Measurements from ENCODE around the gene EWSR1. TPM values are rescaled to one million over a fixed set of nuclear protein-coding genes. Genes with fewer than 3 reads are reported as not detected.

Gene EWSR1
- total RNA-seq, 1 donor from 2014 or later: 284 TPM

DNA sequence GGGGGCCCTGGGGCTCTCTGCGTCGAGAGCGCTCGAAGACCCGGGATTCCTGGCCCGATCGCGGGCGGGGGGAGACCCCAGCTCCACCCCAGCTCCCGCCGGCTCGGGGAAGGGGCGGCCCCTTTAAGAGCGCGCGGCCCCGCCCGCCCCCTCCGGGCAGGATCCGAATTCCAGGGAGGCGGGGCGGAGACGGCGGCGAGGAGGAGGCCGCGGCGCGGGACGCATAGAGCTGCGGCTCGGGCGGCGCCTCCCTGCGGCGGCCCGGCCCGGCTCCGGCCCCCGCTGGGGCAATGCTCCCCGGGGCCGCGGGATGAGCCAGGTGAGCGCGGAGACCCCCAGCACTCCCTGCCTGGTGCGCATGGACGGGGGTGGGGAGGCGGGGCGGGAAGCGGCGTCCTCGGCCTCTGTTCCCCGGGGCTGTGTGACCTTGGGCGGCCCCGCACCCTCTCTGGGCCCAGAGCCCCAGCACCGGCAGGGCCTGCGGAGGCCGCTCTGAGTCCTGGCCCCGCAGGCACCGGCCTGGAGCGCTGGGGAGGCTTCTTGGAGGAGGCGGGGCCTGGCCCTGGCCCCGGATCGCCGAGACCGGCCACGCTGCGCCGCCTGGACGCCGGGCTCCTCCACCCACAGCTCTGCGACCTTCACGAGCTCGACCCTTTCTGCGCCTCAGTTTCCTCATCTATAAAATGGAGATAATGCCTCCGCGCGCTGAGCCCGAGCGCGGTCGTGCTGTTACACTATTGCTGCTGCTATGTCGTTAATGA lies 38.9 kb downstream of the EWSR1 start:
- peak; percentile 74 for DNase-seq (ENCODE audit: low spot score)

DNA sequence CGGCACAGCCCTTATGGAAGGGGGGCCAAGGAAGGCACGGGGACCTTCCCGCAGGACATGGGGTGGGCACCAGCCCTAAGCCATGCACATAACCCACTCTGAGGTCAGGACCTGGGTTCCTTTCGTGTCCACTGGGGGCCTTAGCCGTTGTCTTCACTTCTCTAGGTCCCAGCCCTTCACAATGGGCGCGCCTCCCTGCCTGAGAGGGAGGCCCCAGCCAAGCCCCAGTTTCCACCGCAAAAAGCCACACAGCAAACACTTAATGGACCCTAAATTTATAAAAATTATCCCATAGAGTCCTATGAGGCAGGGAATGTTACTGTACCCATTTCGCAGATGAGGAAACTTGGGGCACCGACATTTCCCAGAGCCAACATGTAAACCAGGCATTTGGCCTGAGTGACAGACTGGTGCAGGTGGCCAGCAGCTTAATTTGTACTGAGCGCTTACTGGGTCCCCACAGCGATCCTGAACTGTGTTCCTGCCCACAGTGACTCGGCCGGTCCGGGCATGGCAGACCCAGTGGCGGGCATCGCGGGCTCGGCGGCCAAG lies 39.6 kb downstream of the EWSR1 start:
- DNase-seq (ENCODE audit: low spot score): no peak

DNA sequence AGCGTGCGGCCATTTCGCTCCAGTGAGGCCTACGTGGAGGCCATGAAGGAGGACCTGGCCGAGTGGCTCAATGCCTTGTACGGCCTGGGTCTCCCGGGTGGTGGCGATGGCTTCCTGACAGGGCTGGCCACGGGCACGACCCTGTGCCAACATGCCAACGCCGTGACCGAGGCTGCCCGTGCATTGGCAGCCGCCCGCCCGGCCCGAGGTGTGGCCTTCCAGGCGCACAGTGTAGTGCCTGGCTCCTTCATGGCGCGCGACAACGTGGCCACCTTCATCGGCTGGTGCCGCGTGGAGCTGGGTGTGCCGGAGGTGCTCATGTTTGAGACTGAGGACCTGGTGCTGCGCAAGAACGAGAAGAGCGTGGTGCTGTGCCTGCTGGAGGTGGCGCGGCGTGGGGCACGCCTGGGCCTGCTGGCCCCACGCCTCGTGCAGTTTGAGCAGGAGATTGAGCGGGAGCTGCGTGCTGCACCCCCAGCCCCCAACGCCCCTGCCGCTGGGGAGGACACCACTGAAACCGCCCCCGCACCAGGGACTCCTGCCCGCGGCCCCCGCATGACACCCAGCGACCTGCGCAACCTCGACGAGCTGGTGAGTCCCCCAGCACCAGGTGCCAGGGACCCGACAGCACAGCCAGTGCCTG lies 40.2 kb downstream of the EWSR1 start:
- no peak for DNase-seq (ENCODE audit: low spot score)

DNA sequence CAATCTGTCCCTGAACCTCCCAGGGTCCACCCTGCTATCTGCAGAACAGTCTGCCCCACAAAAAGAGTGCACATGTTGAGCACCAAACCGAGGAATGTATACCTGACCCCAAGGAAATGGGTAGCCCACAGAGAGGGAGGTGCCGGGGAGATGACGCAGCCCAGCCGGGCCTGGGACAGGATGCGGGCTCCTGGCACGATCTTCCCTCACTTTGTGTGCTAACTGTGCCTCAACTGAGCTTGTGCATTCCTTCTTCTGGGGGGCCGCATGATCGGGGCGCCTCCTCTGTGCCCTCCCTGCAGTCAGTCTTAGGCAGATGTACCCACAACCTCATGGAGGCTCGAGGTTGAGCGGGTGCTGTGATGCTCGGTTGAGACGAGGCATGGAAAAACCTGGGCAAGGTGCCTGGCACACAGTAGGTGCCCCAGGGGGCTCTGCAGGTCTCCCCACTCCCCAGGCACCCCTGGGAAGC lies 40.8 kb downstream of the EWSR1 start:
- no peak for DNase-seq (ENCODE audit: low spot score)

DNA sequence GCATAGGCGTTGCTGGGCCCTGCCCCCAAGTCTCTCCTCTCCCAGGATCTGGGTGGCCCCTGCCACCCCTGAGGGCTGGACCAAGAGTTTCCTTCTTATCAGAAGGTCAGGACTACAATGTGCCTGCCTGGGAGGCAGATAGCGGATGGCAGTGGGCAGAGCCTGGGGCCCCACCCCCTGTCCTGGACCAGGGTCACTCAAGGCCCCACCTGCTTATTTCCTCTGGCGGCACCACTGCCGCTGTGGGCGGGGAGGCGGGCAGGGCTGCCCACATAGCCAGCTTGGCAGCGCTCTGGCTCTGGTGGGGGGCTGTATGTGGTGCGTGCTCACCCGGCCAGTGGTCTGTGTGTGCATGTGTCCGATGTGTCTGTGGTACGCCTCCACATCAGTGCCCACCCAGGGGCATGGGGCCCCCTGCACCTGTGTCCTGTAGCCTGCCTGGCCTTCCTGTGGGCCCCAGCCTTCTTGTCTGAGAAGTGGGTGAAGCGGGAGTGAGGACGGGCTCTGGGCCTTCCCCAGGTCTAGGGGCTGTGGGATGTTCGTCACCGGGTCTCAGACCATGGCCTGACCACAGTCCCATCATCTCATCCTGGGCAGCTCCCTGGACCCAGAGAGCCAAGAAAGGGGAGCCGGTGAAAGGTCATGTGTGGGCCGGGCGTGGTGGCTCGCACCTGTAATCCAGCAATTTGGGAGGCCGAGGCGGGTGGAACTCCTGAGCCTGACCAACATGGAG lies 41.4 kb downstream of the EWSR1 start:
- no peak for DNase-seq (ENCODE audit: low spot score)

DNA sequence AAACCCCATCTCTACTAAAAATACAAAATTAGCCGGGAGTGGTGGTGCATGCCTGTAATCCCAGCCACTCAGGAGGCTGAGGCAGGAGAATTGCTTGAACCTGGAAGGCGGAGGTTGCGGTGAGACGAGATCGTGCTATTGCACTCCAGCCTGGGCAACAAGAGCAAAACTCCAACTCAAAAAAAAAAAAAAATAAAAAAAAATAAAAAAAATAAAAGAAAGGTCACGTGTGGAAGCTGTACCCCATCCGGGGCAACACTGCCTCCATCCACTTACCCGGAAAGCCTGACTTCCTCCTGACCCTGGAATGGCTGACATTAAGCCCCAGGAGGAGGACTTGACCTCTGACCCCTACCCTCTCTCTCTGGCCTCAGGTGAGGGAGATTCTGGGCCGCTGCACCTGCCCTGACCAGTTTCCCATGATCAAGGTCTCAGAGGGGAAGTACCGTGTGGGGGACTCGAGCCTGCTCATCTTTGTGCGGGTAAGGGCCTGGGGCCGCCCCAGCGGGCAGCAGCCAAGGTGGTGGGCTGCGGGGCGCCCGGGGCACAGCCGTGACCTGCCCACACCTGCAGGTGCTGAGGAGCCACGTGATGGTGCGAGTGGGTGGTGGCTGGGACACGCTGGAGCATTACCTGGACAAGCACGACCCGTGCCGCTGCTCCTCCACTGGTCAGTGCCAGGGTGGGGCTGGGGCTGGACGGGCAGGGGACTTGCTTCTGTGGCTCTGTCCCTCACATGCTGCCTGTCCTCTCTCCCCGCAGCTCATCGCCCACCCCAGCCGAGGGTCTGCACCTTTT lies 42.2 kb downstream of the EWSR1 start:
- DNase-seq (ENCODE audit: low spot score): no peak

DNA sequence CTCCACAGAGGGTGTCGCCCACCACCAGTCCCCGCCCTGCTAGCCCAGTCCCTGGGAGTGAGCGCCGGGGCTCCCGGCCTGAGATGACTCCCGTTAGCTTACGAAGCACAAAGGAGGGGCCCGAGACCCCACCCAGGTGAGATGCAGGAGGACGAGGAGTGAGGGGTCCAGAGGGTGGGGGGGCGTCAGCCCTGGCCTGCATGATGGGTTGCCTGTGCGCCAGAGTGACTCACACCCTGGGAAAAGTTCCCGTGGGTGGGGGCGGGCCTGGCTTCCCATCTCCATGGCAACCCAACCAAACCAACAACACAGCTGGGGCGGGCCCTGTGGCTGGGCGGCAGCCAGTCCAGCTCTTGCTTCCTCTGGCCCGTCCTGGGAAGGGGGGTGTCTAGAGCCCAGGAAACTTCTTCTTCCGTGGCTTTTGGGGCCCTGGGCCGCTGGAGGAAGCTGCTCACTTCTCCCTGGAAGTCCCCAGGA lies 42.8 kb downstream of the EWSR1 start:
- peak; percentile 98 for DNase-seq (ENCODE audit: low spot score)

DNA sequence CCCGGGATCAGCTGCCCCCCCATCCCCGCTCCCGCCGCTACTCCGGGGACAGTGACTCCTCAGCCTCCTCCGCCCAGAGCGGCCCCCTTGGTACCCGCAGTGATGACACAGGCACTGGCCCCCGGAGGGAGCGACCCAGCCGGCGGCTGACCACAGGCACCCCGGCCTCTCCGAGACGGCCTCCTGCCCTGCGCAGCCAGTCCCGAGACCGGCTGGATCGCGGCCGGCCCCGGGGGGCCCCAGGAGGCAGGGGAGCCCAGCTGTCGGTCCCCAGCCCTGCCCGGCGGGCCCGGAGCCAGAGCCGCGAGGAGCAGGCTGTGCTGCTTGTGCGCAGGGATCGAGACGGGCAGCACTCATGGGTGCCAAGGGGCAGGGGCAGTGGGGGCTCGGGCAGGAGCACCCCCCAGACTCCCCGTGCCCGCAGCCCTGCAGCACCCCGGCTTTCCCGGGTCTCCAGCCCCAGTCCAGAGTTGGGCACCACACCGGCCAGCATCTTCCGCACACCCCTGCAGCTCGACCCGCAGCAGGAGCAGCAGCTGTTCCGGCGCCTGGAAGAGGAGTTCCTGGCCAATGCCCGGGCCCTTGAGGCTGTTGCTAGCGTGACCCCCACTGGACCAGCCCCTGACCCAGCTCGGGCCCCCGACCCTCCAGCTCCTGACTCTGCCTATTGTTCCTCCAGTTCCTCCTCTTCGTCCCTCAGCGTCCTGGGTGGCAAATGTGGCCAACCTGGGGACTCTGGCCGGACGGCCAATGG lies 43.6 kb downstream of the EWSR1 start:
- no peak for DNase-seq (ENCODE audit: low spot score)

DNA sequence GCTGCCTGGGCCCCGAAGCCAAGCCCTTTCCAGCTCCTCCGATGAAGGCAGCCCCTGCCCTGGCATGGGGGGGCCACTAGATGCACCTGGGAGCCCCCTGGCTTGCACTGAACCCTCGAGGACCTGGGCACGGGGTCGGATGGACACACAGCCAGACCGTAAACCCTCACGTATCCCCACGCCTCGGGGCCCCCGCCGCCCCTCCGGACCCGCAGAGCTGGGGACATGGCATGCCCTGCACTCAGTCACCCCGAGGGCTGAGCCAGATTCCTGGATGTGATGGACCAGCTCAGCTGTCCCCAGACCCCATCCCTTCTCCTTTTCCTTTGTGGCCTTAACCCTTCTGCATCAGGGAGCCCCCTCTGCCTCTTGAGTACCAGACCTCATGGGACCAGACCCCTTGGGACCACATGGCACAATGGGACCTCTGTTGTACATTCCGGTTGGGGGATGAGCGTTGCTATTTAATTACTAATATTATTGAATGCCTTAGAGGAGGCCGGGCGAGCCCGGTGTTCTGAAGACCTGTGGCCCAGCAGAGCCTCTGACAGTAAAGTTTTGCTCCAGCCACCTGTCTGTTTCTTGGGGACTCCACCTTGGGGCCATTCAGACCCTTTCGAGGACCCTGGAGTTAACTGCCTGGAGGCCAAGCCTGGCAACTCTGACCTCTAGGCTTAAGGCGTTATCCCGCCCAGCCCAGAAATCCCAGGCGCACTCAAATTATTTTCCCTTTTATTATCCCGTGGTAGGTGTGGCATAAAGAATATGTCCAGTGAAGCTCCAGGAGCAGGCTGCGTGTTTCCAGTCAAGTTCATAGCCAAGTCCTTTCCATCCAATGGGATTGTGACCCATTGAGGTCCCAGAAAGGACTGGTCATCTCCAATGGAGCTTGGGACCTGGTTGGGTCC lies 44.4 kb downstream of the EWSR1 start:
- DNase-seq (ENCODE audit: low spot score): no peak

DNA sequence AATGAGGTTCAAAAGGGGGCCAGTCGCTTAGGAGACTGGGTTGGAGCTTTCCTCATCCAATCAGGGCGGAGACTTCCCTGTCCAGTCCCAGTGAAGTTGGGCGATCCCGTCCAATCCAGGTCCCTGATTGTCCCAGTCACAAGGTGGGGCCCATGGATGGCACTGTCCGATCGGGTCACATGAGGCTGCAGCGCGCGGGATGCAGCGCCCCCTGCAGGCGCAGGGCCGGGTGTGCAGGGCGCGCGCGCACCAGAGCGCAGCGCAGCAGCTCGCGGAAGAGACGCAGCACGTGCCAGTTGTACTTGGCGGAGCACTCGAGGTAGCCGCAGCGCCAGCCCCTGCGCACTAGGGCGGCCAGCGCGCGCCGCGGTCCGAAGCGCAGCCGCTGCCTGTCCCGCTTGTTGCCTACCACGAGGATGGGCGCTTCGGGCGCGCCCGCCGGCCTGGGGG lies 45.1 kb downstream of the EWSR1 start:
- DNase-seq (ENCODE audit: low spot score): no peak

DNA sequence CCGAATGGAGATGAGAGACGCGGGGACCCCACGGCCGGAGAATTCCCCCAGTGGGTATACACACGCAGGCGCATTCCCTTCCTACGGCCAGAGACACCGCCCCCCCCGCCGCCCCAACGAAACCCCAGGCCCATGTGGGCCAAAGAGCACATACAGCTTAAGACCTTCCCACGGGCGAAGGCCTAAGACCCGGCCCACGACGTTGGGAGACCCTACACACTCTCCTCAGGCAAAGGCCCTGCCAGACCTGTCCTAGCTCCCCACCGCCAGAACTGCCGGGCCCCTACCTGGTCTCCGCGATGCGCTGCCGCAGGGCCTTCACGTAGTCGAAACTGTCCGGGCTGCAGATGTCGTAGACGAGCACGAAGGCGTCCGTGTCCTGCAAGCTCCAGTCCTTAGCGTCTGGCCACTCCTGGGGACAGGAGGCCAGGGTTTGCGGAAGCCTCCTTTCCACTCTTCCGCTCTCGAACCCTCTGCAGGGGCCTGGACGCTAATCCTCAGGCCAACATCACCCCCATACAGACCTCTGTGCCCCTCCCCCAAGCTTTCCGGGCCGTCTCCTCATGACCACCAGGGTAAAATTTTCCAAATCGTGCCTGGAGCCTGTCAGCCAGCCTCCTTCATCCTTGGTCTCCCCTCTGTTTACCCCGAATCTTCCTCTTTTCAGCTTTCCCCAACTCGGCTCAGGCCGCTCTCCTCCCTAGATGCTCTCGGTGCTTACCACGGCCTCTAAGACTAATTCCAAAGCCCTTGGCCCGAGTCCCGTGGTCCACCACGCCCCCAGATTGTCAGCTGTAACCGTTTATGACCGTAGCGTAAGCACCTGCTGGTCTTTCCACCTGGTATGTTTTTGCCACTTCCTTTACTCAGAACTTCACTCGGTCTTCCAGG lies 45.8 kb downstream of the EWSR1 start:
- DNase-seq (ENCODE audit: low spot score): no peak

DNA sequence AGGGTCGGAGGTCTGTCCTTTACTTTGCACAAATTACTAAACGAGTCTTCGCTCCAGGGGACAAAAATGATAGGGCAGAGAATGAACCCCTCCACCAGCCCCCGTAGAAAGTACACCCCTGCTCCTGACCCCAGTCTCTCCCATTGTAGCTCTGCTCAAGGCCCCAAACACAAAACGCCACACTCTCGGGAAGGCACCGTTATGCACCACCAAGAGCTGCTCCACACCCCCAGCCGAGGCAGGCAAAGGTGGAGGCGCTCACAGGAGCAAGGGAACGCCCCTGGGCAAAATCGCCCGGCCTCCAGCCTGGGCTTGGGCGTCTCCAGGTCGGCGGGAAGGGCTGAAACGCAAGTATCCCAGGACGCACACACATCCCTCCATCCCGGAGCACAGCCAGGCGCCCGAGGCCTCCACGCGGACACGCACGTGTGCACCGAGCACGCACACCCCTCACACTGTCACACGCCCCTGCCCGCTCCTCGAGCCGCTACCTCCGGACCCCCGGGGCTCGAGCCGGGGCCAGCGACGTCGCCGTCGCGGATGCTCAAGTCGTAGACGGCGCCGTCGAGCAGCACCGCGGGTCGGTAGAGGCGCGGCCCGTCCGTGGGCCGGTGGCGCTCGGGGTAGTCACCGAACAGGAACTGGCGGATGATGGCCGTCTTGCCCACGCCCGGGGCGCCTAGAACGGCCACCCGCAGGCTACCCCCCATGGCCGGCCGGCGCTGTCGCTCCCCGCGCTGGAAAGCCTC lies 46.6 kb downstream of the EWSR1 start:
- DNase-seq (ENCODE audit: low spot score): no peak

DNA sequence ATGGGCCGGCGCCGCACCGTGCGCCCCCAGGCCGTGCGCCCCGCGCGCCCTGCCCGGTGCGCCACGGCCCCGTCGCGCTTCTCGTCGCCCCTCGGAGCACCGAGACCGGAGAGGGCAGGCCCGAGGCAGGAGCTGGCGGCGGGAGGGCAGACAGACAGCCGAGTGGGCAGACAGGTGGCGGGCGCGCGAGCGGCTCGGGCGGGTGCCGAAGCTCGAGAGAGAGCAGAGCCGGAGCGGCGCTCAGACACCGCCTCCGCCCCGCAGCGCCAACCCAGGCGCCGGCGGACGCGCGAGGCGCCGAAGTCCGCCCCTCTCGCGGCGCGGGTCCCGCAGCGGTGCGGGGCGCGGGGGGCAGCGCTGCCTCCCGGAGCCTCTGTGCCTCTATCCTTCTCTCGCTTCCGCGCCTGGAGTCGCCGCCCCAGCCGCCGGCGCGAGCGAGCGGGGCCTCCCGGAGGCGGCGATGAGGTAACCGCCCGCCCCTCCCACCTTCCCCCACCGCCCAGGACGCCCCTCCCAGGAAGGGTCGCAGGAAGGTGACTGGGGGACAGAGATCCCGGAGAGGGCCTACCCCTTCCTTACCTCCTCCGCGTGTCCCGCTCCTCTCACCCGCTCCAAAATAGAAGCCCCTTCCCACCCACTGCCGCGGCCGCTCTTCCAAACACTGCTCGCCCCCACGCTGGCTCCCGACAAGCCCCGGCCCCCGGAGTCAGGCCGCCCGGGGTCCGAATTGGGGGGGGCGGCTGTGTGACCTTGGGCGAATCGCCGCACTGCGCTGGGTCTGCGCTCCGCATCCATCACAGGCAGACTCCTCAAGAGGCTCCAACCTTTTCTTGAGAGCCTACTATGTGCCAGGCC lies 47.4 kb downstream of the EWSR1 start, which contains the start of gene RASL10A:
Gene RASL10A (minus strand): TSS at position 412 of the 855 bp plus-strand sequence. CDS start 451 bp downstream, outside the sequence.
- no peak for DNase-seq (ENCODE audit: low spot score)

DNA sequence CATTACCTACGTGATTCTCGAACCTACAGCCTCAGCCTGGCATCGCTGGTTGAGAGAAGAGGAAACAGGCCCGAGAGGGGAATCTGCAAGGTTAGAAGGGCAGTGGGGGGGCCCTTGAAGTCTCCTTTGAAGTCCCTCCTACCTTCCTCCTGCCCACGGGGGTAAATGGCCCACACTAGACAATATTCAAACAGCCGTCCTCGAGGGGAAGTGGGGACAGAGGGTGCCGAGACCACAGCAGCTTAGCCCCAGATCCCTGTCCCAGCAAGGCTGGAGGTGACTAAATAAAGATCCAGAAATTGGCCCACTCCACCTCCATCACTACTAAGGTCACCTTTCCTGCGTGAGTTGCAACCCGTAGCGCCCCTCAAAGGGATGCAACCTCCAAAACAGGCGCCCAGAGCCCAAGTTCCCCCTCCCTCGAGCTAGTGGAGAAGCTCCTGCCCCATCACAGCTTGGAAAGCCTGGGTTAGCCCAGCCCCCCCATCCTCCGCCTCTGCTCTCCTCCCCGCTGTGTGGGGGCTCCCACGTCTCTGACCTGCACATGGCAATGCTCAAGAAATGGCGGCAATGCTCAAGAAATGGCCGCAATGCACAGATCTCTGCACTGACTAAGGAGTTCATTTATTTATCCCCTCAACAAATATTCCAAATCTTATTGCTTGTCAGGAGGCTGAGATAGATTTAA lies 48.2 kb downstream of the EWSR1 start:
- DNase-seq (ENCODE audit: low spot score): no peak

DNA sequence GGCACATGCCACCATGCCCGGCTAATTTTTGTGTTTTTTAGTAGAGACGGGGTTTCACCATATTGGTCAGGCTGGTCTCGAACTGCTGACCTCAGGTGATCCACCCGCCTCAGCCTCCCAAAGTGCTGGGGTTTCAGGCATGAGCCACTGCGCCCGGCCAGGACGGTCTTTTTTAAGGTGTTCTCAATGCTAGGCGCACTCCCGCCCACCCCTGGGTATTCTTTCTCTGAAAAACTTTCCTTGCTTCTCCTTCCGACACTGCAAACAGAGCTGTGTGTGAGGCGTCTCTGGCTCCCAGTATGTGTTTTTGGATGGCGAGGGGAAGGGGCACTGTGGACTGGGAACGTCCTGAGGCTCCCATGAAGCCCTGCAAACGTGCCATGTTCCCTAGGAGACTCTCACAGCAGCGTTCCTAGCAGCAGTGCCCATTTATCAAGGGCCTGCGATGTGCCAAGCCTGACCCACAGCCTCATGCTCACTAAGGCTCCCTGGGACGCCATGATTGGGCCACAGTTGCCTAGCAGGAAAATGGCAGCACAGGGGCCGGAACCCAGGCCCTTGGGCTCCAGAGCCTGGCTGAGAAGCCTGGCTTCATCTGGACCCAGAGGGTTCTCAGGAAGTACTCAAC lies 49.9 kb downstream of the EWSR1 start:
- no peak for DNase-seq (ENCODE audit: low spot score)

DNA sequence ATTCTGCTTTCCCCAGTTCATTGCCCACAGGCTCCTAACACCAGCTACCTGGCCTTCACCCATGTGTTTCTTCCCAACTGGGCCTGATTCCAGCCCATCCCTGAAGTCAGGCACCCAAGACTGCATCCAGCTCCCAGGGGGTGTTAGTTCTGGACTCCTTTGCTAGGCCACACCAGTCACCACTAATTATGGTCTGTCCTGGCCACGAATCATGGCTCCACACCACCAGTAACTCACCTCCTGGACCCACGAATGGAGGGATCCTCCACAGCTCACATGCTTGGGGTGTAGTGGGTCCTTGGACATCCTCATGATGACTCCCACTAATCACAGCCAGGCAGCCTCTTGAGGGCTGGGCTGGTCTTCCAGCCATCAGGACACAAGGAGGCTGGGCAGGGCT lies 51.0 kb downstream of the EWSR1 start:
- DNase-seq (ENCODE audit: low spot score): no peak
